Peyer's patch (tissue), 4 donors: ENCODE results near the gene CALR3. TPM values are rescaled to one million over a fixed set of nuclear protein-coding genes. Genes with fewer than 3 reads are reported as not detected.

ENCODE experiments used
- DNase-seq, 3 donors: peaks; one replicate each; pipeline ENCODE4 v3.0.0-alpha.2; 2017 to 2019
- H3K27ac ChIP-seq, 4 donors: fragments of 200-600 bp; sonication (generic); one replicate each; pipeline ENCODE4 v1.5.1; 2016 to 2019
- H3K27me3 ChIP-seq, 2 donors: fragments of 200-600 bp; sonication (generic); one replicate each; pipeline ENCODE4 v1.5.1; 2019
- H3K36me3 ChIP-seq, 3 donors: fragments of 200-600 bp; sonication (generic); one replicate each; pipeline ENCODE4 v1.5.1; 2016 to 2019
- H3K4me1 ChIP-seq, 4 donors: fragments of 200-600 bp; sonication (generic); one replicate each; pipeline ENCODE4 v1.5.1; 2016 to 2019
- H3K4me3 ChIP-seq, 4 donors: fragments of 200-600 bp; sonication (generic); 1 replicate in 3 of 4; 2 replicates in 1 of 4; pipeline ENCODE4 v1.5.1; 2016 to 2019; ENCODE audit warnings: mild to moderate bottlenecking in 1 of 4
- H3K9me3 ChIP-seq, 4 donors: fragments of 200-600 bp; sonication (generic); one replicate each; pipeline ENCODE4 v1.5.1; 2016 to 2019; ENCODE audit warnings: mild to moderate bottlenecking in 1 of 4
- POLR2A ChIP-seq, 2 donors: fragments of 450-650 bp; IDR thresholded peaks; one replicate each; pipeline ENCODE4 v1.5.1; 2017; ENCODE audit warnings: antibody characterized with exemption in 2 of 2, mild to moderate bottlenecking in 2 of 2, moderate library complexity in 2 of 2
- small RNA-seq, 2 donors: library from RNA; depleted of rRNA; stranded (forward); fragments of <200 nt; gene quantifications; one replicate each; pipeline ENCODE3, GENCODE V24; 2016
- total RNA-seq, 4 donors: library from RNA; depleted of rRNA; stranded (reverse); fragments of >200 nt; gene quantifications; one replicate each; pipeline ENCODE4 v1.1.0, GENCODE V29; 2016
- TF ChIP-seq, protein P1 (sequence below), 6 experiments: fragments of 450-650 bp in 4 of 6; fragments of 200-600 bp in 2 of 6; sonication (generic) in 1 of 6; IDR thresholded peaks; one replicate each; pipeline ENCODE4 v1.5.1; 2017 to 2019; ENCODE audit warnings: antibody characterized with exemption in 6 of 6, mild to moderate bottlenecking in 3 of 6, moderate library complexity in 1 of 6

The CALR3 gene
- total RNA-seq, 4 donors from 2014 or later = not detected

- TF ChIP-seq, protein P1, sequence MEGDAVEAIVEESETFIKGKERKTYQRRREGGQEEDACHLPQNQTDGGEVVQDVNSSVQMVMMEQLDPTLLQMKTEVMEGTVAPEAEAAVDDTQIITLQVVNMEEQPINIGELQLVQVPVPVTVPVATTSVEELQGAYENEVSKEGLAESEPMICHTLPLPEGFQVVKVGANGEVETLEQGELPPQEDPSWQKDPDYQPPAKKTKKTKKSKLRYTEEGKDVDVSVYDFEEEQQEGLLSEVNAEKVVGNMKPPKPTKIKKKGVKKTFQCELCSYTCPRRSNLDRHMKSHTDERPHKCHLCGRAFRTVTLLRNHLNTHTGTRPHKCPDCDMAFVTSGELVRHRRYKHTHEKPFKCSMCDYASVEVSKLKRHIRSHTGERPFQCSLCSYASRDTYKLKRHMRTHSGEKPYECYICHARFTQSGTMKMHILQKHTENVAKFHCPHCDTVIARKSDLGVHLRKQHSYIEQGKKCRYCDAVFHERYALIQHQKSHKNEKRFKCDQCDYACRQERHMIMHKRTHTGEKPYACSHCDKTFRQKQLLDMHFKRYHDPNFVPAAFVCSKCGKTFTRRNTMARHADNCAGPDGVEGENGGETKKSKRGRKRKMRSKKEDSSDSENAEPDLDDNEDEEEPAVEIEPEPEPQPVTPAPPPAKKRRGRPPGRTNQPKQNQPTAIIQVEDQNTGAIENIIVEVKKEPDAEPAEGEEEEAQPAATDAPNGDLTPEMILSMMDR (IDR thresholded peaks at IDR 0.05) = no peak
- TF ChIP-seq POLR2A (IDR thresholded peaks at IDR 0.05) = no peak
- DNase-seq = no peak
- Histone ChIP-seq H3K4me1 (peaks cover 0 to 7% (median 2%) of the 10 kb centered on the region in 4 donors), H3K36me3 (peaks cover 0 to 52% (median 0%) of the 10 kb centered on the region in 3 donors), H3K27ac (no peak overlapping the region), H3K4me3 (no peak overlapping the region), H3K27me3 (no peaks in the 10 kb centered on the region), H3K9me3 (no peaks in the 10 kb centered on the region)
These were observed 62.0 kb downstream of the CALR3 start for GRCh38 chr19:16433986-16434385.

- H3K27me3 ChIP-seq = no peaks in the 10 kb centered on the region
- H3K36me3 ChIP-seq = peaks cover 0 to 76% (median 0%) of the 10 kb centered on the region in 3 donors
- H3K9me3 ChIP-seq = no peaks in the 10 kb centered on the region
- no peaks in the 10 kb centered on the region for H3K4me1 ChIP-seq
- no peak overlapping the region for H3K27ac ChIP-seq
- TF ChIP-seq POLR2A (IDR thresholded peaks at IDR 0.05) = no peak
- TF ChIP-seq, protein P1 (IDR thresholded peaks at IDR 0.05) = no peak
- DNase-seq = no peak
- no peak overlapping the region for H3K4me3 ChIP-seq
These were observed 66.2 kb downstream of the CALR3 start for GRCh38 chr19:16429759-16430091.

- H3K4me1 ChIP-seq = no peaks in the 10 kb centered on the region
- no peak overlapping the region for H3K27ac ChIP-seq
- no peak for DNase-seq
- H3K36me3 ChIP-seq = peaks cover 0 to 79% (median 0%) of the 10 kb centered on the region in 3 donors
- H3K9me3 ChIP-seq = no peaks in the 10 kb centered on the region
- no peak for TF ChIP-seq POLR2A (IDR thresholded peaks at IDR 0.05)
- TF ChIP-seq, protein P1 (IDR thresholded peaks at IDR 0.05) = no peak
- H3K4me3 ChIP-seq = no peak overlapping the region
- no peaks in the 10 kb centered on the region for H3K27me3 ChIP-seq
These were observed 66.8 kb downstream of the CALR3 start for GRCh38 chr19:16429066-16429758.

Small RNAs within 50 kb of the gene (small RNA-seq; reads per million reads assigned to genes)
- gene RN7SL146P = 0 to 0.32 reads per million in 2 donors

Other genes starting within 250 kb of the CALR3 start
- 100 to 1,000 TPM in 1 of 4 donors, 10 to 100 TPM in 3; 12.1 to 129 (median 37.2) TPM for gene KLF2, start 171.3 kb downstream of the CALR3 start, total RNA-seq
- 10 to 100 TPM; 18.2 to 37.0 (median 35.2) TPM for gene EPS15L1, start 24.2 kb downstream of the CALR3 start, total RNA-seq
- gene C19orf44, start 227 bp upstream of the CALR3 start, total RNA-seq = 10 to 100 TPM in 1 of 4 donors, 1 to 10 TPM in 3; 3.7 to 13.2 (median 8.0) TPM
- gene CHERP, start 46.3 kb upstream of the CALR3 start, total RNA-seq = 10 to 100 TPM; 11.4 to 26.4 (median 22.4) TPM
- gene SLC35E1, start 76.2 kb upstream of the CALR3 start, total RNA-seq = 10 to 100 TPM; 23.9 to 62.0 (median 41.9) TPM
- gene MED26, start 132.0 kb upstream of the CALR3 start, total RNA-seq = 10 to 100 TPM in 1 of 4 donors, 1 to 10 TPM in 3; 5.4 to 13.9 (median 8.9) TPM
- 100 to 1,000 TPM in 1 of 4 donors, 10 to 100 TPM in 3; 72.6 to 135 (median 95.9) TPM for gene SMIM7, start 164.0 kb upstream of the CALR3 start, total RNA-seq
- gene TMEM38A, start 165.0 kb upstream of the CALR3 start, total RNA-seq = 1 to 10 TPM; 2.3 to 4.4 (median 2.9) TPM
- gene NWD1, start 223.7 kb upstream of the CALR3 start, total RNA-seq = under 1 TPM in 3 of 4 donors, not detected in 1; 0.19 to 0.83 (median 0.27) TPM